NCI-H1417 (cell line): ENCODE data around the gene P2RY6.
A peak's percentile ranks its signal among the peaks of the same experiment; 100 is the strongest.
"Not testable (repeated sequence)": the region's sequence is repeated elsewhere in the genome, so short reads cannot be mapped to it uniquely, and the experiment has no call there.

Source experiments
- DNase-seq, 3 experiments: peaks; one replicate each; lab custom pipeline; 2025; lab: John Stamatoyannopoulos, UW

The P2RY6 gene, protein sequence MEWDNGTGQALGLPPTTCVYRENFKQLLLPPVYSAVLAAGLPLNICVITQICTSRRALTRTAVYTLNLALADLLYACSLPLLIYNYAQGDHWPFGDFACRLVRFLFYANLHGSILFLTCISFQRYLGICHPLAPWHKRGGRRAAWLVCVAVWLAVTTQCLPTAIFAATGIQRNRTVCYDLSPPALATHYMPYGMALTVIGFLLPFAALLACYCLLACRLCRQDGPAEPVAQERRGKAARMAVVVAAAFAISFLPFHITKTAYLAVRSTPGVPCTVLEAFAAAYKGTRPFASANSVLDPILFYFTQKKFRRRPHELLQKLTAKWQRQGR

DNA sequence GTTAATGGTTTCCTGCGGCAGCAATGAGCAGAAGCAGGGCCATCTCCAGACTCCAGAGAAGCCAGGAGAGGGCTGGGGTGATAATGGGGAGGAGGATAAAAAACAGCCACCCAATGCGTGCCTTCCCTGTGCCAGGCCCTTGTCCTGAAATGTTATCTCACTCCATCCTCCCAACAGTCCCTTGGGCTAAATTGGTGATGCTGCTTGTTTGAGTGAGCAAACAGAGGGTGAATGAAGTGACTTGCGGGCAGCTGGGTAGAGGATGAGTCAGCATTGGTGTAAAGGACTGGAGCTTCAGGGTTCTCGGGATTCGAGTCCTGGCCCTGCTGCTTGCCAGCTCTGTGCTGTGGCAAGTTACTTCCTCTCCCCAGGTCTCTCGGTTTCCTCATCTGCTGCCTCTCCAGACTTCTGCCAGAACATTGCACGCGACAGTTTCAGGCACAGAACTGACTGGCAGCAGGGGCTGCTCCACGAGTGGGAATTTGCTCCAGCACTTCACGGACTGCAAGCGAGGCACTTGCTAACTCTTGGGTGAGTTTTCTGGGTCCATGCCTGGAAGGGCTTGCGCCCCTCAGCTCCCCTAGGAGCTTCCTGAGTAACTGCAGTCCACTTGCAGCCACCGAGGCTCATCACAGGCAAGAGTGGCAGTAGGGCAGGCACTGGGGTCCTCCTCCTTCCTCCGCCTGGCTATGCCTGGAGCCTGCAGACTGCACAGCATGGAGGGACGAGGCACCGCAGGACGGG is at the start of gene P2RY6:
P2RY6 (plus strand) TSS at position 403 of the 744 bp plus-strand sequence. CDS start 24,181 bp downstream, outside the sequence.
- DNase-seq: peak; percentile 3 to 57 (median 10)

- DNase-seq: no peak
These were observed 48.0 kb upstream of the P2RY6 start for GRCh38 chr11:73223998-73224730.

DNA sequence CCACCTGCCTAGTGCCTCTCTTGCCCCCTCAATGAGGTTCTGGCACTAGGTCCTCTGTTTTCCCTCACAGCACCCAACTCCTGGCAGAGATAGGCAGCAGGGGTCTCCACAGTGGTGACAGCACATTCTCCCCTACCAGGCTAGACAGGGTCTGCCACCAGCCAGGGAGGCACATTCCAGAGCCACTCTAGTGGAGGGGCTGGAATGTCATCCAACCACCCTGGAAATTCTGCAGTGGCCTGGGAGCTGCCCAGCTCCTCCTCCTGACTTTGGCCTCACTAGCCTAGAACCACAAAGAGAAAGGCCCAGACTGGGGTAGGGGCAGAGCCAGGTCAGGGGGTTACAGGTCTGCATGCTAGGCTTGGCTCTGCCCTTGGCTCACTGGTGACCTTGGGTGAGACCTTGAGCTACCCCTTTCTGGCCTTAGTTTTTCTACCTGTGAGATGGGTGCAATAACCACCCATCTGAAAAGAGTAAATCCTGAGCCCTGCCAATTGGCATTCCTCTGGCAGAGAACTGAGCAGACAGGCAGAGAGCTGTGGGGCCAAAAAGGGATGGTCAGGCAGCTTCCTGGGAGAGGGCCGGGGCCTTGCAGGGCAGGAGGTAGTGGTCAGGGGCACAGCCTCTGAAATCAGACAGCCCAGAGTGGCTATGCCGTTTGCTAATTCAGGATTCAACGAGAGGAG is 47.0 kb upstream of the P2RY6 start:
- no peak for DNase-seq

DNA sequence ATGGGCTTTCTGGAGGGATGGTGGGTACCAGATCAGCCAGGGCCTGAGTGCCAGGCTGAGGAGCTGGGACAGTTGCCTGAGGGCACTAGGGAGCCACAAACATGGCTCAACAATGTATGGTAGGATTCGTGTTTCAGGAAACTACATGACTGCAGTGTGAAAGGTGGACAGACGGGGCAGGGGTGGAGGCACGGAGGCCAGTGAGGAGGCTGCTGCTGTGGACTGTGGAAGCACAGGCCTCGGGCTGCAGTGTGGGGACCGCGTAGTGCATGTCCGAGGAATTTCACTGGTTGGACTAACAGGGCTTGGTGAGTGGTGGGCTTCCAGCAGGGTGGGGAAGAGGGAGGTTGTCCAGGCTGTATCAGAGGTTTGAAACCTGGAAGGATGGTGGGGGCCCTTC is 46.3 kb upstream of the P2RY6 start:
- DNase-seq: no peak

- no peak for DNase-seq
These were observed 45.7 kb upstream of the P2RY6 start for GRCh38 chr11:73226297-73227006.

- DNase-seq: peak in 2 of 3 experiments; percentile 75 to 82
These were observed 44.4 kb upstream of the P2RY6 start for GRCh38 chr11:73227571-73228211.

DNA sequence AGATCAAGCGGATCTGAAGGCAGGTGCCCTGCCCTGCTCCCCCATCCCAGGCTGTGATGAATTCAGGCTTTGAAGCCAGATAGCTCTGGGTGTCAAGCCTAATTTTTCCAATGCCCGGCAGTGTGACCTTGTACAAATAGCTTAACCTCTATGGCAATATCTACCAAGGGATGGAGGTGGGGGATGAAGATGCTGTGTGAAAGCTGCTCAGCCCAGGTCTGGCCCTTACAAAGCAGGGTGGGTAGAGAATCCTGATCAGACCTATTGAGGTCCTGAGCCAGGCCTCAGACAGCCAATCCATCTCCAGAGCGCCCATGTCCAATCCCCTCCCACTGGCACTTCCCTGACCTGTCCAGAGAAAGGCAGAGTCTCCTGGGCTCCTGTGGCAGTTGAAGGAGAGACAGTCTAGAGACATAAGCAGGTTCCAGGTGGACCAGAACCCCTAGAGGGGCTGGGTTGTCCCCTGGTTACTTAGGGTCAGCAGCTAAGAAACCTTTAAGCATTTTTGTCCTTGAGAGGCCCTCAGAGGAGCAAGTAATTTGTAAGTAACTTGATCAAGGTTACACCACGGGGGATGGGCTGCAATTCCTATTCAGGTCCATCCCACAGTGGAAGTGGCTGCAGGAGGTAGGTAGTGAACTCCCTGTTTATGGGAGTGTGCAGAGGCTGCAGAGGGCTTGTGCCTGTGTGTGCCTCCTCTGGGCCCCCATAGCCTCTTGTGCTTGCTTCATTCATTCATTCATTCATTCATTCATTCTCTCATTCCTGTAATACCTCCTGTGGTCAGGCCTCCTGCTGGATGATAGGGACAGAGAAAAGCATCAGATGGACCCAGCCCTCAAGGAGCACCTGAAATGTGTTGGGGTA is 43.6 kb upstream of the P2RY6 start:
- no peak for DNase-seq

- no peak for DNase-seq
These were observed 42.7 kb upstream of the P2RY6 start for GRCh38 chr11:73229321-73229895.

DNA sequence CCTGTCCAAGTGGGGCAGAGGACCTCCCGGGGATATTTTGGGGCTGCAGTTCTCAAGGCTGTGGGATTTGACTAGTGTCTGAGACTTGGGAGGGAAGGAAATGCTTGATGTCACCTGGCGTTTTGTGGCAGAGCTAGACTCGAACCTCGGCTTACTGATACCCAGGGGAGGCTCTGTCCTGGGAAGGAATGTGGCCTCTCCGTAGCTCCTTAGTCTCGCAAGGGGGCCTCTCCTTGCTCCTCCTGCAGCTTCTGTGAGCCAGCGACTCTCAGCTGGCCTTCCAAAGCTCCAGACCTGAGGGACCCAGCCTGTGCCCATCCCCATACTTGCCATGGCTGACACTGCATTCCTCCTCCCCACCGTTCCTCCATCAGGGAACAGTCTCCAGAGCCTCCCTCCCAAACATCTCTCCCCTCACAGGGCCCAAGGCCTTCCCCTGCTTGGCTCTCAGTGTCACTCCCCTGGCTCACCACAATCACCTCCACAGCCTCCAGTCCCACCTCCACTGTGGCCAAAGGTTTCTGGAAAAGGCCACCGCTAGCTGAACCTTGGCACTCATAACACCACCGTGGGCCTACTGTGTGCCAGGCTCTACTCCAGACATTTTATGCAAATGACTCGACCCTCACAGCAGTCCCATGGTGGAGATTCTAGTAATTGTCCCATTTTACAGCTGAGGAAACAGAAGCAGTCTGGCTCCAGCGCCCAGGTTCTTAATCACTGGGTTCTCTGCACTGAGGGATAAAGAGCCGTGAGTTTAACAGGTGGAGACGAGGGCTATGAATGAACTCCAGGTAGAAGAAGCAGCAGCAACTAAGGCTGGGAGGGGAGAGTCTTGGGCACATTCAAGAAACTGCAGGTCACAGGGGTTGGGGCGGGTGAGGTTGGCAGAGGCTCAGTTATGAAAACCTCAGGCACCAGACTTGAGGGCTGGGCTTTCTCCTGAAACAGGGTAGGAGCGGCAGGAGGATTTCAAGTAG is 42.0 kb upstream of the P2RY6 start:
- no peak for DNase-seq

DNA sequence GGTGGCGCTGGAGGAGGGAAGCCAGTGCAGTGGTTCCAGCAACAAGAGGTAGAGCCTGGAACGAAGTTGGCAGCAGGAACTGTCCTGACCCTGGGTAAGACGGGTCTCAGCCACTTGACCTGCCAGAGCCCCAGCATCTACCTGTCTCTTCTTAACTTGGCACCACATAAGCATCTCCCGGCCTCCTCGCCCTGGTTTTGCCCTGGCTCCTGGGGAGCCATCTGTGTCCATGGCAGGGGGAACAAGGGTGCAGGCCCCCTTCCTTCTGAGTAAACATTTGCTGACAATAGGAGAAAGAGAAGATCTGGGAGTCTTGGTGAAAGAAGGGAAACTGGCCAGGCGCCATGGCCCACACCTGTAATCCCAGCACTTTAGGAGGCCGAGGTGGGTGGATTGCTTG is 41.2 kb upstream of the P2RY6 start:
- DNase-seq: no peak

GRCh38 chr11:73232487-73232886 is 39.7 kb upstream of the P2RY6 start:
- not testable (repeated sequence) for DNase-seq

GRCh38 chr11:73233211-73233610 is 38.9 kb upstream of the P2RY6 start:
- no peak for DNase-seq

DNA sequence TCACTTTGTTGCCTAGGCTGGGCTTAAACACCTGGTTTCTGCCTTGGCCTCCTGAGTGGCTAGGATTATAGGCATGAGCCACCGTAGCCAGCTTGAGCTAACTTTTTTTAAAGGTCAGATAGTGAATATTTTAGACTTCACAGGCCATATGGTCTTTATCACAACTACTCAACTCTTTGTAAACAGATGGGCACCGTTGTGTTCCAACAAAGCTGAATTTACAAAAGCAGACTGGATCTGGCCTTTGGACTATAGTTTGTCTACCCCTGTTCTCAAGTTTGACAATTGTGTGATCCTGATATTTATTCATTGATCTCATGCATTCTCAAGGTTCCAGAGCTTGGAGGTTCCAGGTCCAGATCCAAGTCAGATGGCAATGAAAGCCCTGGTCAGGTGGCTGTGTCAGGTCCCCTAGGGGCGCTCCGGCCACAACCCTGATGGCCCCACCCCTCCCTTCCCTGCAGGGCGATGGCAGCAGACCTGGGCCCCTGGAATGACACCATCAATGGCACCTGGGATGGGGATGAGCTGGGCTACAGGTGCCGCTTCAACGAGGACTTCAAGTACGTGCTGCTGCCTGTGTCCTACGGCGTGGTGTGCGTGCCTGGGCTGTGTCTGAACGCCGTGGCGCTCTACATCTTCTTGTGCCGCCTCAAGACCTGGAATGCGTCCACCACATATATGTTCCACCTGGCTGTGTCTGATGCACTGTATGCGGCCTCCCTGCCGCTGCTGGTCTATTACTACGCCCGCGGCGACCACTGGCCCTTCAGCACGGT is 38.3 kb upstream of the P2RY6 start:
- no peak for DNase-seq

DNA sequence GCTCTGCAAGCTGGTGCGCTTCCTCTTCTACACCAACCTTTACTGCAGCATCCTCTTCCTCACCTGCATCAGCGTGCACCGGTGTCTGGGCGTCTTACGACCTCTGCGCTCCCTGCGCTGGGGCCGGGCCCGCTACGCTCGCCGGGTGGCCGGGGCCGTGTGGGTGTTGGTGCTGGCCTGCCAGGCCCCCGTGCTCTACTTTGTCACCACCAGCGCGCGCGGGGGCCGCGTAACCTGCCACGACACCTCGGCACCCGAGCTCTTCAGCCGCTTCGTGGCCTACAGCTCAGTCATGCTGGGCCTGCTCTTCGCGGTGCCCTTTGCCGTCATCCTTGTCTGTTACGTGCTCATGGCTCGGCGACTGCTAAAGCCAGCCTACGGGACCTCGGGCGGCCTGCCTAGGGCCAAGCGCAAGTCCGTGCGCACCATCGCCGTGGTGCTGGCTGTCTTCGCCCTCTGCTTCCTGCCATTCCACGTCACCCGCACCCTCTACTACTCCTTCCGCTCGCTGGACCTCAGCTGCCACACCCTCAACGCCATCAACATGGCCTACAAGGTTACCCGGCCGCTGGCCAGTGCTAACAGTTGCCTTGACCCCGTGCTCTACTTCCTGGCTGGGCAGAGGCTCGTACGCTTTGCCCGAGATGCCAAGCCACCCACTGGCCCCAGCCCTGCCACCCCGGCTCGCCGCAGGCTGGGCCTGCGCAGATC is 37.5 kb upstream of the P2RY6 start:
- DNase-seq: no peak

- DNase-seq: no peak
These were observed 36.8 kb upstream of the P2RY6 start for GRCh38 chr11:73235236-73235786.

- no peak for DNase-seq
These were observed 35.9 kb upstream of the P2RY6 start for GRCh38 chr11:73236205-73236765.
